Measurements from ENCODE around the gene NEMF.
"Not testable (repeated sequence)": the region's sequence is repeated elsewhere in the genome, so short reads cannot be mapped to it uniquely, and the experiment has no call there.

NEMF gene

GRCh38 chr14:49828640-49829039 lies 23.9 kb downstream of the NEMF start:
- DNase-seq (ENCODE audit: low read depth, low spot score): no peak

GRCh38 chr14:49820176-49820575 lies 32.4 kb downstream of the NEMF start:
- DNase-seq (ENCODE audit: low read depth, low spot score): no peak

GRCh38 chr14:49816844-49817243 lies 35.7 kb downstream of the NEMF start:
- no peak for DNase-seq (ENCODE audit: low read depth, low spot score)

- DNase-seq (ENCODE audit: low read depth, low spot score): not testable (repeated sequence)
Measured at GRCh38 chr14:49816118-49816517, 36.5 kb downstream of the NEMF start.

- no peak for DNase-seq (ENCODE audit: low read depth, low spot score)
Measured at GRCh38 chr14:49808780-49809179, 43.8 kb downstream of the NEMF start.

GRCh38 chr14:49796025-49796424 lies 56.6 kb downstream of the NEMF start:
- no peak for DNase-seq (ENCODE audit: low read depth, low spot score)

GRCh38 chr14:49792618-49793017 lies 60.0 kb downstream of the NEMF start:
- DNase-seq (ENCODE audit: low read depth, low spot score): no peak

- DNase-seq (ENCODE audit: low read depth, low spot score): no peak
Measured at GRCh38 chr14:49786315-49786714, 66.3 kb downstream of the NEMF start.

- DNase-seq (ENCODE audit: low read depth, low spot score): no peak
Measured at GRCh38 chr14:49783394-49784014, 69.1 kb downstream of the NEMF start.

GRCh38 chr14:49781040-49781439 lies 71.5 kb downstream of the NEMF start:
- not testable (repeated sequence) for DNase-seq (ENCODE audit: low read depth, low spot score)

- DNase-seq (ENCODE audit: low read depth, low spot score): no peak
Measured at GRCh38 chr14:49778421-49778820, 74.2 kb downstream of the NEMF start.

- no peak for DNase-seq (ENCODE audit: low read depth, low spot score)
Measured at GRCh38 chr14:49774106-49774505, 78.5 kb downstream of the NEMF start.

- not testable (repeated sequence) for DNase-seq (ENCODE audit: low read depth, low spot score)
Measured at GRCh38 chr14:49771691-49772090, 80.9 kb downstream of the NEMF start.

GRCh38 chr14:49770212-49770817 lies 82.3 kb downstream of the NEMF start:
- DNase-seq (ENCODE audit: low read depth, low spot score): peak; percentile 62

- DNase-seq (ENCODE audit: low read depth, low spot score): peak; percentile 32
Measured at GRCh38 chr14:49769581-49770211, 82.9 kb downstream of the NEMF start.

- no peak for DNase-seq (ENCODE audit: low read depth, low spot score)
Measured at GRCh38 chr14:49769171-49769570, 83.4 kb downstream of the NEMF start.

GRCh38 chr14:49768301-49769121 lies 84.1 kb downstream of the NEMF start:
- DNase-seq (ENCODE audit: low read depth, low spot score): peak; percentile 63

GRCh38 chr14:49767571-49768300 lies 84.9 kb downstream of the NEMF start, which contains the start of gene KLHDC2:
TSS of gene KLHDC2 (plus strand) at chr14:49768153. CDS start at chr14:49768469, 316 bp downstream.
- peak; percentile 89 for DNase-seq (ENCODE audit: low read depth, low spot score)

- no peak for DNase-seq (ENCODE audit: low read depth, low spot score)
Measured at GRCh38 chr14:49767270-49767570, 85.4 kb downstream of the NEMF start.

- peak; percentile 35 for DNase-seq (ENCODE audit: low read depth, low spot score)
Measured at GRCh38 chr14:49766839-49767238, 85.7 kb downstream of the NEMF start.

GRCh38 chr14:49761839-49762551 lies 90.6 kb downstream of the NEMF start:
- no peak for DNase-seq (ENCODE audit: low read depth, low spot score)

Data from ELF-1 (cell line).